ENCODE measurements around the gene PLEK2. TPM values are rescaled to one million over a fixed set of nuclear protein-coding genes. Genes with fewer than 3 reads are reported as not detected.

PLEK2 gene
- total RNA-seq, 1 donor from 2014 or later, result not detected

- Mint-ChIP-seq H3K9me3 (no peaks in the 10 kb centered on the region), H3K36me3 (no peaks in the 10 kb centered on the region), H3K4me3 (no peak overlapping the region), H3K27me3 (ENCODE audit: low read depth) (peaks cover 8% of the 10 kb centered on the region), H3K27ac (no peak overlapping the region), H3K4me1 (peaks cover 8% of the 10 kb centered on the region)
- no peak for TF ChIP-seq CTCF (IDR thresholded peaks at IDR 0.05; ENCODE audit: unreplicated experiment)
- DNase-seq (ENCODE audit: low spot score in 2 of 2, unreplicated experiment in 2 of 2), result no peak
These were observed 30.4 kb upstream of the PLEK2 start for GRCh38 chr14:67442139-67442906.

GRCh38 chr14:67441672-67442071, 29.7 kb upstream of the PLEK2 start:
- DNase-seq (ENCODE audit: low spot score in 2 of 2, unreplicated experiment in 2 of 2), result no peak
- Mint-ChIP-seq H3K27me3 (ENCODE audit: low read depth) (peaks cover 11% of the 10 kb centered on the region), H3K36me3 (no peaks in the 10 kb centered on the region), H3K4me3 (no peak overlapping the region), H3K27ac (no peak overlapping the region), H3K9me3 (no peaks in the 10 kb centered on the region), H3K4me1 (peaks cover 5% of the 10 kb centered on the region)
- TF ChIP-seq CTCF (IDR thresholded peaks at IDR 0.05; ENCODE audit: unreplicated experiment), result no peak

DNA sequence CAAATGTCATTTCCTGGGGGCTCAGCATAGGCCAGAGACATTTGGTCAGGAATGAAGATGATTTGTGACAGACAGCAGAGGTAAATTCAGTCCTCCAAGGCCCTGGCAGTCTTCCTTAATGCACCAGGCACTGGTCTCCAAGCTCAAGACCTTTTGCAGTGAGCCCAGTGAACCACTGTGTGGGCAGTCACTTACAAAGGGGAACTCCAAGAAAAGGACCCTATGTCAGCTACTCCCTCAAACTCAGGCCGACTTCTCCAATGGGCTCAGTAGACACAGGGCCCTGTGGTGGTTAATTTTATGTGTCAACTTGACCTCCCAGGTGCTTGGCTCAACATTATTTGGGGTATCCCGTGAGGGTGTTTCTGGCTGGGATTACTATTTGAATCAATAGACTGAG, 29.3 kb upstream of the PLEK2 start:
- Mint-ChIP-seq H3K4me1 (peaks cover 3% of the 10 kb centered on the region), H3K36me3 (no peaks in the 10 kb centered on the region), H3K4me3 (no peak overlapping the region), H3K27ac (no peak overlapping the region), H3K9me3 (no peaks in the 10 kb centered on the region), H3K27me3 (ENCODE audit: low read depth) (peaks cover 11% of the 10 kb centered on the region)
- no peak for DNase-seq (ENCODE audit: low spot score in 2 of 2, unreplicated experiment in 2 of 2)
- no peak for TF ChIP-seq CTCF (IDR thresholded peaks at IDR 0.05; ENCODE audit: unreplicated experiment)

GRCh38 chr14:67440513-67440912, 28.5 kb upstream of the PLEK2 start:
- H3K27ac Mint-ChIP-seq, result no peak overlapping the region
- no peak for TF ChIP-seq CTCF (IDR thresholded peaks at IDR 0.05; ENCODE audit: unreplicated experiment)
- H3K27me3 Mint-ChIP-seq (ENCODE audit: low read depth), result peaks cover 14% of the 10 kb centered on the region
- no peaks in the 10 kb centered on the region for H3K9me3 Mint-ChIP-seq
- DNase-seq (ENCODE audit: low spot score in 2 of 2, unreplicated experiment in 2 of 2), result no peak
- H3K4me1 Mint-ChIP-seq, result peaks cover 3% of the 10 kb centered on the region
- no peaks in the 10 kb centered on the region for H3K36me3 Mint-ChIP-seq
- no peak overlapping the region for H3K4me3 Mint-ChIP-seq

DNA sequence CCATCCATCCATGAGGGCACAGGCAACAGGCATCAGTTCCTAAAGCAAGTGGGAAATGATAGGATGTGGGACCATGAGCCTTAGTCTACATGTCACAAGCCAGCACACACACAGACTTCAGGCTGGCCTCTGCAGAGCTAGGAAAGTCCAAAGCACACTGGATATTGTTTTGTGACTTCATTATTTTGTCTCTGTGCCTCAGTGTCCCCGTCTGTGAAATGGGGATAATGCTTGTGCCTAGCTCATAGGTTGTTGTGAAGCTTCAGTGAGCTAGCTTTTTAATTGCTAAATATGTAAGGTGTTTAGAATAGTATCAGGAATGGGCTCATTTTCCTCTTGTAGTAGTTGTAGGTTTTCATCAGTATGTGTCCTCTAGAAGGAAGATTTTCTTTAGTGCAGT, 27.0 kb upstream of the PLEK2 start:
- H3K4me3 Mint-ChIP-seq, result no peak overlapping the region

More for the DNA sequence above, 27.0 kb upstream of the PLEK2 start:
- H3K36me3 Mint-ChIP-seq, result no peaks in the 10 kb centered on the region
- peaks cover 19% of the 10 kb centered on the region for H3K27me3 Mint-ChIP-seq (ENCODE audit: low read depth)
- no peaks in the 10 kb centered on the region for H3K9me3 Mint-ChIP-seq
- H3K27ac Mint-ChIP-seq, result no peak overlapping the region
- no peak for DNase-seq (ENCODE audit: low spot score in 2 of 2, unreplicated experiment in 2 of 2)
- peaks cover 3% of the 10 kb centered on the region for H3K4me1 Mint-ChIP-seq
- TF ChIP-seq CTCF (IDR thresholded peaks at IDR 0.05; ENCODE audit: unreplicated experiment), result no peak

Measured in mesothelial cell of epicardium (in vitro differentiated cells).